NT2/D1 (cell line): ENCODE measurements around the gene MAML2.

Experiments
- DNase-seq: peaks from one replicate; pipeline ENCODE4 v3.0.0-alpha.2; 2011; ENCODE audit warnings: low read depth, low spot score
- H3K27me3 ChIP-seq: 2 replicates; pipeline ENCODE4 v1.6.0; 2011; ENCODE audit warnings: mild to moderate bottlenecking; ENCODE audit not compliant: insufficient read length, insufficient read depth
- H3K36me3 ChIP-seq: 2 replicates; pipeline ENCODE4 v1.6.1; 2011; ENCODE audit warnings: mild to moderate bottlenecking, low read length, mixed read lengths; ENCODE audit not compliant: insufficient read depth, insufficient read length
- H3K4me1 ChIP-seq: 2 replicates; pipeline ENCODE4 v1.5.1; 2011; ENCODE audit not compliant: insufficient read depth, insufficient read length
- H3K4me3 ChIP-seq: 2 replicates; pipeline ENCODE4 v1.5.1; 2011; ENCODE audit warnings: low read depth; ENCODE audit not compliant: insufficient read length
- H3K9ac ChIP-seq: 2 replicates; pipeline ENCODE4 v1.6.0; 2011; ENCODE audit warnings: low read depth; ENCODE audit not compliant: insufficient read length
- H3K9me3 ChIP-seq: 2 replicates; pipeline ENCODE4 v1.5.1; 2011; ENCODE audit warnings: mild to moderate bottlenecking, low read length; ENCODE audit not compliant: insufficient read depth
- SUZ12 ChIP-seq: IDR thresholded peaks from 2 replicates; pipeline ENCODE4 v1.6.1; 2011; ENCODE audit not compliant: insufficient read length, insufficient read depth; ENCODE audit errors: extremely low read depth
- YY1 ChIP-seq: IDR thresholded peaks from 2 replicates; pipeline ENCODE4 v1.6.1; 2011; ENCODE audit not compliant: insufficient read length, insufficient read depth
- ZNF274 ChIP-seq: IDR thresholded peaks from 2 replicates; pipeline ENCODE4 v1.6.1; 2011; ENCODE audit warnings: mild to moderate bottlenecking, low read depth, low read length

MAML2 gene

GRCh38 chr11:96055706-96056387 is 287.1 kb downstream of the MAML2 start:
- TF ChIP-seq ZNF274 = no peak
- TF ChIP-seq SUZ12 = no peak
- TF ChIP-seq YY1 = no peak
- DNase-seq = peak; percentile 15
- H3K36me3 ChIP-seq = no peaks in the 10 kb centered on the region
- H3K4me1 ChIP-seq = no peaks in the 10 kb centered on the region
- no peak overlapping the region for H3K4me3 ChIP-seq
- no peaks in the 10 kb centered on the region for H3K9me3 ChIP-seq
- H3K27me3 ChIP-seq = no peaks in the 10 kb centered on the region
- no peak overlapping the region for H3K9ac ChIP-seq

GRCh38 chr11:96054870-96055705 is 287.9 kb downstream of the MAML2 start:
- Histone ChIP-seq H3K36me3 (no peaks in the 10 kb centered on the region), H3K9me3 (no peaks in the 10 kb centered on the region), H3K9ac (no peak overlapping the region), H3K4me3 (no peak overlapping the region), H3K27me3 (no peaks in the 10 kb centered on the region), H3K4me1 (no peaks in the 10 kb centered on the region)
- peak; percentile 13 for DNase-seq
- no peak for TF ChIP-seq SUZ12
- TF ChIP-seq YY1 = no peak
- no peak for TF ChIP-seq ZNF274

- Histone ChIP-seq H3K36me3 (no peaks in the 10 kb centered on the region), H3K4me1 (no peaks in the 10 kb centered on the region), H3K4me3 (no peak overlapping the region), H3K9me3 (no peaks in the 10 kb centered on the region), H3K27me3 (no peaks in the 10 kb centered on the region), H3K9ac (no peak overlapping the region)
- TF ChIP-seq ZNF274 = no peak
- no peak for TF ChIP-seq YY1
- TF ChIP-seq SUZ12 = no peak
- no peak for DNase-seq
These were observed 289.9 kb downstream of the MAML2 start for GRCh38 chr11:96052921-96053651.

GRCh38 chr11:96051820-96052219 is 291.2 kb downstream of the MAML2 start:
- no peak for TF ChIP-seq YY1
- no peak for TF ChIP-seq ZNF274
- no peak for TF ChIP-seq SUZ12
- Histone ChIP-seq H3K27me3 (no peaks in the 10 kb centered on the region), H3K36me3 (no peaks in the 10 kb centered on the region), H3K9ac (no peak overlapping the region), H3K4me1 (no peaks in the 10 kb centered on the region), H3K4me3 (no peak overlapping the region), H3K9me3 (no peaks in the 10 kb centered on the region)
- DNase-seq = no peak

GRCh38 chr11:96050435-96051182 is 292.4 kb downstream of the MAML2 start:
- H3K9ac ChIP-seq = no peak overlapping the region
- no peaks in the 10 kb centered on the region for H3K27me3 ChIP-seq
- no peak for DNase-seq
- no peak overlapping the region for H3K4me3 ChIP-seq
- no peaks in the 10 kb centered on the region for H3K4me1 ChIP-seq
- H3K36me3 ChIP-seq = no peaks in the 10 kb centered on the region
- H3K9me3 ChIP-seq = no peaks in the 10 kb centered on the region
- no peak for TF ChIP-seq SUZ12
- TF ChIP-seq ZNF274 = no peak
- TF ChIP-seq YY1 = no peak

GRCh38 chr11:96049426-96049825 is 293.6 kb downstream of the MAML2 start:
- no peaks in the 10 kb centered on the region for H3K36me3 ChIP-seq
- no peak overlapping the region for H3K9ac ChIP-seq
- no peaks in the 10 kb centered on the region for H3K9me3 ChIP-seq
- H3K4me3 ChIP-seq = no peak overlapping the region
- no peaks in the 10 kb centered on the region for H3K4me1 ChIP-seq
- TF ChIP-seq ZNF274 = no peak
- TF ChIP-seq SUZ12 = no peak
- TF ChIP-seq YY1 = no peak
- H3K27me3 ChIP-seq = no peaks in the 10 kb centered on the region
- DNase-seq = no peak
